Lower leg skin (tissue), 3 donors: ENCODE results near the gene SPSB3.

Source experiments
- CTCF ChIP-seq, 3 donors: fragments of 450-650 bp; IDR thresholded peaks; one replicate each; pipeline ENCODE4 v1.5.1; 2016; ENCODE audit warnings: antibody characterized with exemption in 3 of 3, mild to moderate bottlenecking in 3 of 3, moderate library complexity in 2 of 3
- POLR2A ChIP-seq, 2 donors: fragments of 450-650 bp; IDR thresholded peaks; one replicate each; pipeline ENCODE4 v1.6.1; 2016 to 2017; ENCODE audit warnings: antibody characterized with exemption in 2 of 2, mild to moderate bottlenecking in 1 of 2, moderate library complexity in 1 of 2

GRCh38 chr16:1792836-1793577 is 10.6 kb upstream of the SPSB3 start:
- TF ChIP-seq CTCF (IDR thresholded peaks at IDR 0.05) = no peak
- TF ChIP-seq POLR2A (IDR thresholded peaks at IDR 0.05) = no peak
